ENCODE results near the gene CSMD2.

CSMD2 gene

GRCh38 chr1:33719326-33719725 lies 445.7 kb downstream of the CSMD2 start:
- Histone ChIP-seq H3K27me3 (ENCODE audit: low read depth, low read length) (no peaks in the 10 kb centered on the region), H3K9me3 (ENCODE audit: control insufficient read depth in 1 of 2, low read length in 2 of 2) (no peaks in the 10 kb centered on the region), H3K4me3 (ENCODE audit: low read depth in 1 of 2, low read length in 2 of 2) (no peak overlapping the region), H3K4me1 (ENCODE audit: control insufficient read depth in 1 of 2, insufficient read depth in 2 of 2, low read length in 2 of 2) (no peaks in the 10 kb centered on the region), H3K36me3 (ENCODE audit: control insufficient read depth in 1 of 2, insufficient read depth in 2 of 2, low read length in 2 of 2) (no peaks in the 10 kb centered on the region), H3K27ac (ENCODE audit: low read length) (no peak overlapping the region)

GRCh38 chr1:33718186-33718585 lies 446.8 kb downstream of the CSMD2 start:
- no peaks in the 10 kb centered on the region for H3K27me3 ChIP-seq (ENCODE audit: low read depth, low read length)
- H3K36me3 ChIP-seq (ENCODE audit: control insufficient read depth in 1 of 2, insufficient read depth in 2 of 2, low read length in 2 of 2) = no peaks in the 10 kb centered on the region
- no peaks in the 10 kb centered on the region for H3K9me3 ChIP-seq (ENCODE audit: control insufficient read depth in 1 of 2, low read length in 2 of 2)
- no peak overlapping the region for H3K4me3 ChIP-seq (ENCODE audit: low read depth in 1 of 2, low read length in 2 of 2)
- no peak overlapping the region for H3K27ac ChIP-seq (ENCODE audit: low read length)
- H3K4me1 ChIP-seq (ENCODE audit: control insufficient read depth in 1 of 2, insufficient read depth in 2 of 2, low read length in 2 of 2) = no peaks in the 10 kb centered on the region

- no peak overlapping the region for H3K4me3 ChIP-seq (ENCODE audit: low read depth in 1 of 2, low read length in 2 of 2)
- H3K36me3 ChIP-seq (ENCODE audit: control insufficient read depth in 1 of 2, insufficient read depth in 2 of 2, low read length in 2 of 2) = no peaks in the 10 kb centered on the region
- no peaks in the 10 kb centered on the region for H3K27me3 ChIP-seq (ENCODE audit: low read depth, low read length)
- H3K4me1 ChIP-seq (ENCODE audit: control insufficient read depth in 1 of 2, insufficient read depth in 2 of 2, low read length in 2 of 2) = no peaks in the 10 kb centered on the region
- no peaks in the 10 kb centered on the region for H3K9me3 ChIP-seq (ENCODE audit: control insufficient read depth in 1 of 2, low read length in 2 of 2)
- H3K27ac ChIP-seq (ENCODE audit: low read length) = no peak overlapping the region
Observed at GRCh38 chr1:33716976-33717688, 447.9 kb downstream of the CSMD2 start.

- Histone ChIP-seq H3K4me3 (ENCODE audit: low read depth in 1 of 2, low read length in 2 of 2) (no peak overlapping the region), H3K27ac (ENCODE audit: low read length) (no peak overlapping the region)
Observed at GRCh38 chr1:33715195-33715811, 449.7 kb downstream of the CSMD2 start.

GRCh38 chr1:33714421-33714820 lies 450.6 kb downstream of the CSMD2 start:
- Histone ChIP-seq H3K4me1 (ENCODE audit: control insufficient read depth in 1 of 2, insufficient read depth in 2 of 2, low read length in 2 of 2) (no peaks in the 10 kb centered on the region), H3K27me3 (ENCODE audit: low read depth, low read length) (no peaks in the 10 kb centered on the region), H3K4me3 (ENCODE audit: low read depth in 1 of 2, low read length in 2 of 2) (no peak overlapping the region), H3K27ac (ENCODE audit: low read length) (no peak overlapping the region), H3K36me3 (ENCODE audit: control insufficient read depth in 1 of 2, insufficient read depth in 2 of 2, low read length in 2 of 2) (no peaks in the 10 kb centered on the region), H3K9me3 (ENCODE audit: control insufficient read depth in 1 of 2, low read length in 2 of 2) (no peaks in the 10 kb centered on the region)

More at GRCh38 chr1:33715195-33715811, 449.7 kb downstream of the CSMD2 start:
- H3K9me3 ChIP-seq (ENCODE audit: control insufficient read depth in 1 of 2, low read length in 2 of 2) = no peaks in the 10 kb centered on the region
- H3K27me3 ChIP-seq (ENCODE audit: low read depth, low read length) = no peaks in the 10 kb centered on the region
- no peaks in the 10 kb centered on the region for H3K4me1 ChIP-seq (ENCODE audit: control insufficient read depth in 1 of 2, insufficient read depth in 2 of 2, low read length in 2 of 2)
- H3K36me3 ChIP-seq (ENCODE audit: control insufficient read depth in 1 of 2, insufficient read depth in 2 of 2, low read length in 2 of 2) = no peaks in the 10 kb centered on the region

- no peaks in the 10 kb centered on the region for H3K4me1 ChIP-seq (ENCODE audit: control insufficient read depth in 1 of 2, insufficient read depth in 2 of 2, low read length in 2 of 2)
- no peaks in the 10 kb centered on the region for H3K36me3 ChIP-seq (ENCODE audit: control insufficient read depth in 1 of 2, insufficient read depth in 2 of 2, low read length in 2 of 2)
- no peaks in the 10 kb centered on the region for H3K27me3 ChIP-seq (ENCODE audit: low read depth, low read length)
- H3K9me3 ChIP-seq (ENCODE audit: control insufficient read depth in 1 of 2, low read length in 2 of 2) = no peaks in the 10 kb centered on the region
- no peak overlapping the region for H3K4me3 ChIP-seq (ENCODE audit: low read depth in 1 of 2, low read length in 2 of 2)
- no peak overlapping the region for H3K27ac ChIP-seq (ENCODE audit: low read length)
Observed at GRCh38 chr1:33713058-33713877, 451.8 kb downstream of the CSMD2 start.

- H3K27ac ChIP-seq (ENCODE audit: low read length) = no peak overlapping the region
- H3K27me3 ChIP-seq (ENCODE audit: low read depth, low read length) = no peaks in the 10 kb centered on the region
Observed at GRCh38 chr1:33712186-33712585, 452.8 kb downstream of the CSMD2 start.

GRCh38 chr1:33711511-33711910 lies 453.5 kb downstream of the CSMD2 start:
- Histone ChIP-seq H3K27me3 (ENCODE audit: low read depth, low read length) (no peaks in the 10 kb centered on the region), H3K27ac (ENCODE audit: low read length) (no peak overlapping the region), H3K36me3 (ENCODE audit: control insufficient read depth in 1 of 2, insufficient read depth in 2 of 2, low read length in 2 of 2) (no peaks in the 10 kb centered on the region), H3K9me3 (ENCODE audit: control insufficient read depth in 1 of 2, low read length in 2 of 2) (no peaks in the 10 kb centered on the region), H3K4me1 (ENCODE audit: control insufficient read depth in 1 of 2, insufficient read depth in 2 of 2, low read length in 2 of 2) (no peaks in the 10 kb centered on the region), H3K4me3 (ENCODE audit: low read depth in 1 of 2, low read length in 2 of 2) (no peak overlapping the region)

More at GRCh38 chr1:33712186-33712585, 452.8 kb downstream of the CSMD2 start:
- no peaks in the 10 kb centered on the region for H3K36me3 ChIP-seq (ENCODE audit: control insufficient read depth in 1 of 2, insufficient read depth in 2 of 2, low read length in 2 of 2)
- no peak overlapping the region for H3K4me3 ChIP-seq (ENCODE audit: low read depth in 1 of 2, low read length in 2 of 2)
- H3K4me1 ChIP-seq (ENCODE audit: control insufficient read depth in 1 of 2, insufficient read depth in 2 of 2, low read length in 2 of 2) = no peaks in the 10 kb centered on the region
- no peaks in the 10 kb centered on the region for H3K9me3 ChIP-seq (ENCODE audit: control insufficient read depth in 1 of 2, low read length in 2 of 2)

- H3K4me1 ChIP-seq (ENCODE audit: control insufficient read depth in 1 of 2, insufficient read depth in 2 of 2, low read length in 2 of 2) = no peaks in the 10 kb centered on the region
- no peak overlapping the region for H3K4me3 ChIP-seq (ENCODE audit: low read depth in 1 of 2, low read length in 2 of 2)
- no peaks in the 10 kb centered on the region for H3K27me3 ChIP-seq (ENCODE audit: low read depth, low read length)
- H3K9me3 ChIP-seq (ENCODE audit: control insufficient read depth in 1 of 2, low read length in 2 of 2) = no peaks in the 10 kb centered on the region
- no peaks in the 10 kb centered on the region for H3K36me3 ChIP-seq (ENCODE audit: control insufficient read depth in 1 of 2, insufficient read depth in 2 of 2, low read length in 2 of 2)
- no peak overlapping the region for H3K27ac ChIP-seq (ENCODE audit: low read length)
Observed at GRCh38 chr1:33710967-33711366, 454.1 kb downstream of the CSMD2 start.

- Histone ChIP-seq H3K27ac (ENCODE audit: low read length) (no peak overlapping the region), H3K36me3 (ENCODE audit: control insufficient read depth in 1 of 2, insufficient read depth in 2 of 2, low read length in 2 of 2) (no peaks in the 10 kb centered on the region), H3K4me1 (ENCODE audit: control insufficient read depth in 1 of 2, insufficient read depth in 2 of 2, low read length in 2 of 2) (no peaks in the 10 kb centered on the region), H3K9me3 (ENCODE audit: control insufficient read depth in 1 of 2, low read length in 2 of 2) (no peaks in the 10 kb centered on the region), H3K27me3 (ENCODE audit: low read depth, low read length) (no peaks in the 10 kb centered on the region), H3K4me3 (ENCODE audit: low read depth in 1 of 2, low read length in 2 of 2) (no peak overlapping the region)
Observed at GRCh38 chr1:33709783-33710718, 455.0 kb downstream of the CSMD2 start.

All from muscle layer of duodenum (tissue), 2 donors.